Right hindlimb (tissue), 1 donor: Measurements from ENCODE around the gene ABCC8.

Experiments used
- DNase-seq: peaks from one replicate; pipeline ENCODE4 v3.0.0-alpha.2; 2018

The ABCC8 gene

DNA sequence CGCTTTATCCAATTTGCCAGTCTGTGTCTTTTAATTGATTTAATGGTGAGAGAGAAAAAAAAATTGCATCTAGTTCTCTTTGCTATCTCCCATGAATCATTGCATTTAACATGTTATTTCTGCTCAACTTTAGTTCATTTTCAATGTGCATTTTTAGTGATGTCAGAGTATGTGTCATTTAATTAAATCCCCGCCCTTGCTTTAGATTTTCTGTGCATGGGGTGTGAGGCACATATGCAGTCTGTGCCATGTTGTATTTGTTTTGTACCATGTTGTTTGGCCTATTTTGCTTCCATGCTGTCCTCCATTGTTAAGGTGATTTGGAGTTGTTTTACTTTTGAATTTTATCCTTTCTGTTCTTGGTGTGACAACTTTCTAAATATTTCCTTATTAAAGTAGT is 133.4 kb downstream of the ABCC8 start:
- DNase-seq: no peak
